WTC11 (cell line): ENCODE data around the gene SLC39A7. TPM values are rescaled to one million over a fixed set of nuclear protein-coding genes. Genes with fewer than 3 reads are reported as not detected.

Source experiments
- ATAC-seq: fragments of 200-7000 bp; cut with Tn5 transposase; 2 replicates; pipeline ENCODE4 v1.10.0; 2021; ENCODE audit warnings: mild to moderate bottlenecking, moderate library complexity
- CTCF ChIA-PET: fragments of 300-600 bp; sonication (Branson Sonifier 250); formaldehyde crosslinking; loops from one replicate; lab custom pipeline; 2021; ENCODE audit warnings: antibody characterized with exemption; lab: Charles Lee
- POLR2A ChIA-PET: fragments of 350-600 bp; sonication (Branson Sonifier 250); formaldehyde crosslinking; loops from one replicate; lab custom pipeline; 2021; ENCODE audit warnings: antibody characterized with exemption; lab: Charles Lee
- DNase-seq: peaks from one replicate; pipeline ENCODE4 v3.0.0; 2021; ENCODE audit warnings: low spot score
- H3K27ac Mint-ChIP-seq: 2 replicates; pipeline ENCODE4 v1.8.0; 2021; ENCODE audit warnings: mixed read lengths
- H3K27me3 Mint-ChIP-seq: 2 replicates; pipeline ENCODE4 v1.8.0; 2021; ENCODE audit warnings: low read depth, mild to moderate bottlenecking, moderate library complexity, mixed read lengths
- H3K36me3 Mint-ChIP-seq: 2 replicates; pipeline ENCODE4 v1.8.0; 2021; ENCODE audit warnings: mixed read lengths
- H3K4me1 Mint-ChIP-seq: 2 replicates; pipeline ENCODE4 v1.8.0; 2022; ENCODE audit warnings: mixed read lengths
- H3K4me3 Mint-ChIP-seq: 2 replicates; pipeline ENCODE4 v1.8.0; 2021; ENCODE audit warnings: mild to moderate bottlenecking, moderate library complexity, mixed read lengths
- H3K9me3 Mint-ChIP-seq: 2 replicates; pipeline ENCODE4 v1.8.0; 2021; ENCODE audit warnings: mixed read lengths
- AR ChIP-seq: fragments of 250-450 bp; sonication (Bioruptor Pico); IDR thresholded peaks from 2 replicates; pipeline ENCODE4 v1.9.0; 2021; ENCODE audit warnings: mild to moderate bottlenecking
- ARID4B ChIP-seq: sonication (generic); formaldehyde crosslinking; IDR thresholded peaks from 2 replicates; pipeline ENCODE4 v1.8.0; 2023; ENCODE audit warnings: missing genetic modification reagents, mild to moderate bottlenecking, borderline replicate concordance
- ERG ChIP-seq: fragments of 250-450 bp; sonication (Bioruptor Pico); IDR thresholded peaks from 2 replicates; pipeline ENCODE4 v1.8.0; 2021; ENCODE audit warnings: mild to moderate bottlenecking
- FOXP4 ChIP-seq: sonication (generic); formaldehyde crosslinking; IDR thresholded peaks from 2 replicates; pipeline ENCODE4 v1.8.0; 2022; ENCODE audit warnings: mild to moderate bottlenecking, missing genetic modification reagents
- NFE2L1 ChIP-seq: sonication (generic); formaldehyde crosslinking; IDR thresholded peaks from 2 replicates; pipeline ENCODE4 v1.8.1; 2023; ENCODE audit warnings: missing genetic modification reagents
- RELA ChIP-seq: sonication (generic); formaldehyde crosslinking; IDR thresholded peaks from 2 replicates; pipeline ENCODE4 v1.8.1; 2022; ENCODE audit warnings: missing genetic modification reagents, mild to moderate bottlenecking, borderline replicate concordance
- SMAD4 ChIP-seq: sonication (generic); formaldehyde crosslinking; IDR thresholded peaks from 2 replicates; pipeline ENCODE4 v1.8.0; 2022; ENCODE audit warnings: mild to moderate bottlenecking, missing genetic modification reagents
- TEAD1 ChIP-seq: sonication (generic); formaldehyde crosslinking; IDR thresholded peaks from 2 replicates; pipeline ENCODE4 v1.8.0; 2022; ENCODE audit warnings: mild to moderate bottlenecking, missing genetic modification reagents
- TEAD4 ChIP-seq: sonication (generic); formaldehyde crosslinking; IDR thresholded peaks from 2 replicates; pipeline ENCODE4 v1.8.0; 2022; ENCODE audit warnings: mild to moderate bottlenecking, missing genetic modification reagents
- ZMAT4 ChIP-seq: fragments of 250-450 bp; sonication (Bioruptor Pico); IDR thresholded peaks from 2 replicates; pipeline ENCODE4 v1.9.0; 2021; ENCODE audit warnings: mild to moderate bottlenecking
- ZNF219 ChIP-seq: sonication (generic); formaldehyde crosslinking; IDR thresholded peaks from 2 replicates; pipeline ENCODE4 v1.8.0; 2023; ENCODE audit warnings: missing genetic modification reagents, mild to moderate bottlenecking, borderline replicate concordance
- ZNF396 ChIP-seq: fragments of 250-450 bp; sonication (Bioruptor Pico); IDR thresholded peaks from 2 replicates; pipeline ENCODE4 v1.8.0; 2021; ENCODE audit warnings: mild to moderate bottlenecking, moderate library complexity, borderline replicate concordance
- ZNF423 ChIP-seq: fragments of 250-450 bp; sonication (Bioruptor Pico); IDR thresholded peaks from 2 replicates; pipeline ENCODE4 v2.1.2; 2022; ENCODE audit warnings: mild to moderate bottlenecking, moderate library complexity
- total RNA-seq: library from RNA; stranded (reverse); gene quantifications from 3 replicates; pipeline ENCODE4 v1.2.3, GENCODE V29; 2021
- TF ChIP-seq, protein P1 (sequence below): fragments of 200-600 bp; IDR thresholded peaks from 2 replicates; pipeline ENCODE4 v1.8.0; 2022; ENCODE audit warnings: antibody characterized with exemption
- TF ChIP-seq, protein P2 (sequence below): sonication (generic); formaldehyde crosslinking; IDR thresholded peaks from 2 replicates; pipeline ENCODE4 v1.8.0; 2023; ENCODE audit warnings: missing genetic modification reagents
- TF ChIP-seq, protein P3 (sequence below): sonication (generic); formaldehyde crosslinking; IDR thresholded peaks from 2 replicates; pipeline ENCODE4 v1.8.1; 2022; ENCODE audit warnings: low read depth, missing genetic modification reagents, borderline replicate concordance

Gene SLC39A7
- total RNA-seq, 1 experiment from 2014 or later, result 163 TPM

DNA sequence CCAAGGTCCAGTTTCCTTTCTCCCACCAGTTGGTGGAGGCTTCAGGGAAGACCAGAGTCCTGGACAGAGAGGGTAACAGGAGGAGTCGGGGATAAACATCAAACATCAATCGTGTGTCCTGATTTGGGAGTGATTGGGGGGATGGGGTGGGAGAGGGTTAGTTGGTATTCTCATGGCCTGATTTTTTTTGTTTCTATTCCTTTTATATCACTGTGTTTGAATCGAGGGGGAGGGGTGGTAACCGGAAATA, 3.4 kb downstream of the SLC39A7 start:
- Mint-ChIP-seq H3K4me1 (peaks cover 51% of the 10 kb centered on the region), H3K36me3 (peaks cover 27% of the 10 kb centered on the region), H3K4me3 (peak overlapping the region; percentile 51), H3K9me3 (no peaks in the 10 kb centered on the region), H3K27ac (no peak overlapping the region; the same call in 1 of the 2 replicates), H3K27me3 (peaks cover 28% of the 10 kb centered on the region)
- ATAC-seq (no peak), DNase-seq (no peak)
- ChIA-PET CTCF (interaction anchor here (0.6 to 2.4 kb wide), 5 partner anchors 9 to 83 kb away, joined by 3 to 31 read pairs (median 5); no protein-coding TSS in a partner anchor), POLR2A (interaction anchor here (1.0 to 2.0 kb wide), 2 partner anchors 39 to 232 kb away, joined by 4 to 8 read pairs; no protein-coding TSS in a partner anchor)
- TF ChIP-seq, protein P1, sequence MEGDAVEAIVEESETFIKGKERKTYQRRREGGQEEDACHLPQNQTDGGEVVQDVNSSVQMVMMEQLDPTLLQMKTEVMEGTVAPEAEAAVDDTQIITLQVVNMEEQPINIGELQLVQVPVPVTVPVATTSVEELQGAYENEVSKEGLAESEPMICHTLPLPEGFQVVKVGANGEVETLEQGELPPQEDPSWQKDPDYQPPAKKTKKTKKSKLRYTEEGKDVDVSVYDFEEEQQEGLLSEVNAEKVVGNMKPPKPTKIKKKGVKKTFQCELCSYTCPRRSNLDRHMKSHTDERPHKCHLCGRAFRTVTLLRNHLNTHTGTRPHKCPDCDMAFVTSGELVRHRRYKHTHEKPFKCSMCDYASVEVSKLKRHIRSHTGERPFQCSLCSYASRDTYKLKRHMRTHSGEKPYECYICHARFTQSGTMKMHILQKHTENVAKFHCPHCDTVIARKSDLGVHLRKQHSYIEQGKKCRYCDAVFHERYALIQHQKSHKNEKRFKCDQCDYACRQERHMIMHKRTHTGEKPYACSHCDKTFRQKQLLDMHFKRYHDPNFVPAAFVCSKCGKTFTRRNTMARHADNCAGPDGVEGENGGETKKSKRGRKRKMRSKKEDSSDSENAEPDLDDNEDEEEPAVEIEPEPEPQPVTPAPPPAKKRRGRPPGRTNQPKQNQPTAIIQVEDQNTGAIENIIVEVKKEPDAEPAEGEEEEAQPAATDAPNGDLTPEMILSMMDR, result no peak
- TF ChIP-seq ZNF396 (CRISPR knock-in tag) (no peak), ZNF423 (no peak), RELA (CRISPR knock-in tag) (no peak)
- TF ChIP-seq, protein P2, sequence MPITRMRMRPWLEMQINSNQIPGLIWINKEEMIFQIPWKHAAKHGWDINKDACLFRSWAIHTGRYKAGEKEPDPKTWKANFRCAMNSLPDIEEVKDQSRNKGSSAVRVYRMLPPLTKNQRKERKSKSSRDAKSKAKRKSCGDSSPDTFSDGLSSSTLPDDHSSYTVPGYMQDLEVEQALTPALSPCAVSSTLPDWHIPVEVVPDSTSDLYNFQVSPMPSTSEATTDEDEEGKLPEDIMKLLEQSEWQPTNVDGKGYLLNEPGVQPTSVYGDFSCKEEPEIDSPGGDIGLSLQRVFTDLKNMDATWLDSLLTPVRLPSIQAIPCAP (CRISPR knock-in tag), result no peak

DNA sequence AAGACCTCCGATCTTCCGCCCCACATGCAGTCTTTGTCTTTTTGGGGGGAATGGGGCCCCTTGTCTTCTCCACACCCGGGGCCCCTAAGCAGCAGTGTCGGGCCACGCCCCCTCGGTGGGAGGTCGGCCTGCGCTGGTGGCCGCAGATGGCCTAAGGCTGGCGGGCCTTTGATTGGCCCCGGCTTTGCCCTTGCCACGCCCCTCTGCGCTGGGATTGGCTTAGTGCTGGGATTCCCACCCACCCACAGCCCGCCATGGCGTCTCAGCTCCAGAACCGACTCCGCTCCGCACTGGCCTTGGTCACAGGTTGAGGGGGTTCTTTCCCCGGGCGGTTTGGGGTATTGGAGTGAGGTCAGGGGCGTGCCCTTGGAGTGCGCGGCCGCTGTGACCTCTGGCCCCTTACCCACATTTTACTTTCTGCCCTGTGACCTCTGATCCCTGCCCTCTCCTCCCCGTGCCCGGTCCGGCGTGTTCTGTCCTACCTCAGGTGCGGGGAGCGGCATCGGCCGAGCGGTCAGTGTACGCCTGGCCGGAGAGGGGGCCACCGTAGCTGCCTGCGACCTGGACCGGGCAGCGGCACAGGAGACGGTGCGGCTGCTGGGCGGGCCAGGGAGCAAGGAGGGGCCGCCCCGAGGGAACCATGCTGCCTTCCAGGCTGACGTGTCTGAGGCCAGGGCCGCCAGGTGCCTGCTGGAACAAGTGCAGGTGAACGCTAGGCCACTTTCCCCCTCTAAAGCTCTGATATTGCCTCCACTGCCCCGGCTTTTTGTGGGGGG, 3.9 kb downstream of the SLC39A7 start, which contains the start of gene HSD17B8:
HSD17B8 (plus strand) TSS at position 241 of the 776 bp plus-strand sequence; CDS start at position 255, 14 bp downstream.
- Mint-ChIP-seq H3K9me3 (no peaks in the 10 kb centered on the region), H3K4me3 (peak within 1 kb of the TSS; percentile 88), H3K36me3 (peaks cover 29% of the 10 kb centered on the region), H3K4me1 (peaks cover 52% of the 10 kb centered on the region), H3K27me3 (peaks cover 28% of the 10 kb centered on the region), H3K27ac (peak within 1 kb of the TSS; percentile 76)
- peak; percentile 67 for ATAC-seq
- ChIA-PET CTCF (interaction anchor here (0.6 to 2.4 kb wide), 12 partner anchors 8 to 968 kb away, joined by 3 to 31 read pairs (median 4); partner anchors contain the start of genes B3GALT4 and COL11A2), POLR2A (interaction anchor here (0.6 to 2.0 kb wide), 4 partner anchors 11 to 233 kb away, joined by 3 to 8 read pairs (median 4); no protein-coding TSS in a partner anchor)
- peak; percentile 98 for DNase-seq
- TF ChIP-seq ERG (CRISPR knock-in tag) (0 out of 2 replicates have a peak, but pooled peaks have one; percentile 57), TEAD1 (CRISPR knock-in tag) (peak; percentile 82), FOXP4 (CRISPR knock-in tag) (no peak; the same call in 1 of the 2 replicates), TEAD4 (CRISPR knock-in tag) (no peak), NFE2L1 (no peak), SMAD4 (CRISPR knock-in tag) (no peak), ZMAT4 (0 out of 2 replicates have a peak, but pooled peaks have one; percentile 40), ARID4B (CRISPR knock-in tag) (peak; percentile 50; the same call in 1 of the 2 replicates), AR (CRISPR knock-in tag) (no peak), ZNF219 (CRISPR knock-in tag) (no peak), ZNF423 (no peak)
- TF ChIP-seq, protein P3, sequence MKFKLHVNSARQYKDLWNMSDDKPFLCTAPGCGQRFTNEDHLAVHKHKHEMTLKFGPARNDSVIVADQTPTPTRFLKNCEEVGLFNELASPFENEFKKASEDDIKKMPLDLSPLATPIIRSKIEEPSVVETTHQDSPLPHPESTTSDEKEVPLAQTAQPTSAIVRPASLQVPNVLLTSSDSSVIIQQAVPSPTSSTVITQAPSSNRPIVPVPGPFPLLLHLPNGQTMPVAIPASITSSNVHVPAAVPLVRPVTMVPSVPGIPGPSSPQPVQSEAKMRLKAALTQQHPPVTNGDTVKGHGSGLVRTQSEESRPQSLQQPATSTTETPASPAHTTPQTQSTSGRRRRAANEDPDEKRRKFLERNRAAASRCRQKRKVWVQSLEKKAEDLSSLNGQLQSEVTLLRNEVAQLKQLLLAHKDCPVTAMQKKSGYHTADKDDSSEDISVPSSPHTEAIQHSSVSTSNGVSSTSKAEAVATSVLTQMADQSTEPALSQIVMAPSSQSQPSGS, result no peak
